Astrocyte of the spinal cord (primary cell): ENCODE results near the gene DUSP21.

Experiments
- DNase-seq: peaks from one replicate; pipeline ENCODE4 v3.0.0; 2011; ENCODE audit warnings: low read depth, low spot score
- H3K4me3 ChIP-seq: 2 replicates; pipeline ENCODE4 v1.5.1; 2011; ENCODE audit warnings: low read depth, mild to moderate bottlenecking, low read length, moderate library complexity
- CTCF ChIP-seq: IDR thresholded peaks from 2 replicates; pipeline ENCODE4 v1.5.1; 2012; ENCODE audit warnings: low read depth, mild to moderate bottlenecking, low read length, inconsistent platforms
- in situ Hi-C: cut with HindIII; loops from 2 replicates; pipeline ENCODE4 v1.10.0; 2017; ENCODE audit warnings: low sequenced_read_pairs

The DUSP21 gene

GRCh38 chrX:44871114-44871645 lies 27.4 kb downstream of the DUSP21 start:
- TF ChIP-seq CTCF, result no peak
- in situ Hi-C loops, result no loop called here
- no peak for DNase-seq
- peak overlapping the region; percentile 93 for H3K4me3 ChIP-seq

DNA sequence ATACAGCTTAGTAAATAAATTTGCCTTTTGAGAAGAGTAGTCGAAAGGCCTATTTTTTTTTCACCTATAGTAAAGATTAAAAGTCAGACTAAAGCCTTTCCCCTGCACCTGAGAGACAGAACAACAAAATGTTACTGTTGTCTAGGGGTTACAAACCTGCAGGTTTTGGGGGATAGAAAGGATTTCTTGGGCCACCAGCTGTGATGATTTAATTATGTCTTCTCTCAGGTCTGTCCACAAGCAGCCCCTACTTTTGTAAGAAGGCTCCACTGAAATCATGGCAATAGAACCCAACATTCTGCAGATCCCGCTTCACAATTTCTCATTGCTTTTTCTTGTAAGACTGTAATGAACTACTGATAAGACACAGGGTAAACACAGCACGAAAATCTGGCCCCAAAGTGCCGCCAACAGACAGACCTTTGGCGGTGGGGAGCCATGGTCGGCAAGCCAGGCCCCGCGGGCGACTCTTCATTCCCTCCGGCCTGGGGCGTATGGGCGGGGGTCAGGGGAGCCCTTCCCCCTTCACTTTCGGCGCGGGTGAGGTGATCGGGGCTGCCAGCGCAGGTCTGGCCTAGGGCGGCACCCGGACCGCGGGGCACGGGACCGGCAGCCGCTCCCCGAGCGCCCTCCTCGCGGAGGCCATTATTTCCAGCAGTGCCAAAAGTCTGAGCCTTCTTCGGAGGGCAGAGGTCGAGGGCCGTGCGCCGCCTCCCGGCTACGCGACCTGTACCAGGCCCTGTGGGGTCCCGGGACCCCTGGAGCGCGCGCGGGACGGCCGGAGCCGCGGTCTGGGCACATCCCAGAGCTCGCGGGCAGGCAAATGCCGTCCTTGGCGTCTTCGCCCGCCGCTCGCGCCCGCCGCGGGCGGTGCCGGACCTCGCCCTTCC lies 28.4 kb downstream of the DUSP21 start:
- peak overlapping the region; percentile 93 for H3K4me3 ChIP-seq
- peak; percentile 40 for DNase-seq
- TF ChIP-seq CTCF, result no peak
- in situ Hi-C loops, result no loop called here

- peak within 1 kb of the TSS; percentile 93 for H3K4me3 ChIP-seq
Measured at GRCh38 chrX:44872821-44873414, 29.1 kb downstream of the DUSP21 start, which contains the start of gene KDM6A. Gene KDM6A, plus strand, starts transcription at chrX:44873188. Its CDS starts 364 bp downstream, at chrX:44873552.

GRCh38 chrX:44873415-44874276 lies 29.8 kb downstream of the DUSP21 start:
- H3K4me3 ChIP-seq, result peak overlapping the region; percentile 93
- in situ Hi-C loops, result no loop called here
- TF ChIP-seq CTCF, result no peak
- peak; percentile 75 for DNase-seq

More at GRCh38 chrX:44872821-44873414, 29.1 kb downstream of the DUSP21 start, which contains the start of gene KDM6A:
- in situ Hi-C loops, result no loop called here
- no peak for TF ChIP-seq CTCF
- peak; percentile 99 for DNase-seq

- peak; percentile 57 for DNase-seq
- peak overlapping the region; percentile 93 for H3K4me3 ChIP-seq
- in situ Hi-C loops, result no loop called here
- TF ChIP-seq CTCF, result no peak
Measured at GRCh38 chrX:44874420-44875184, 30.8 kb downstream of the DUSP21 start.
